ENCODE data around the gene PRKN.

Gene PRKN

GRCh38 chr6:161443848-161444247, 1283.7 kb downstream of the PRKN start:
- H2AFZ ChIP-seq (ENCODE audit: low read length): no peak overlapping the region
- no peak overlapping the region for H3K4me3 ChIP-seq (ENCODE audit: low read length)
- H4K20me1 ChIP-seq (ENCODE audit: insufficient read depth, low read length): no peaks in the 10 kb centered on the region
- H3K9me2 ChIP-seq (replicated peaks; ENCODE audit: insufficient read depth, low read length): no peaks in the 10 kb centered on the region
- no peaks in the 10 kb centered on the region for H3K4me1 ChIP-seq (ENCODE audit: low read length)
- no peaks in the 10 kb centered on the region for H3K27me3 ChIP-seq (replicated peaks; ENCODE audit: insufficient read depth, low read length)
- no peaks in the 10 kb centered on the region for H3K9me3 ChIP-seq (replicated peaks; ENCODE audit: insufficient read depth, low read length)
- DNase-seq: no peak
- H3K79me2 ChIP-seq (ENCODE audit: low read length): no peaks in the 10 kb centered on the region
- H3K27ac ChIP-seq (ENCODE audit: low read length): no peak overlapping the region
- H3K9ac ChIP-seq (ENCODE audit: low read length): no peak overlapping the region
- TF ChIP-seq EZH2phosphoT487 (IDR thresholded peaks at IDR 0.05; ENCODE audit: low read length) (no peak), EZH2 (optimal IDR thresholded peaks at IDR 0.05; ENCODE audit: low read depth, low read length) (no peak)
- TF ChIP-seq, protein P1, sequence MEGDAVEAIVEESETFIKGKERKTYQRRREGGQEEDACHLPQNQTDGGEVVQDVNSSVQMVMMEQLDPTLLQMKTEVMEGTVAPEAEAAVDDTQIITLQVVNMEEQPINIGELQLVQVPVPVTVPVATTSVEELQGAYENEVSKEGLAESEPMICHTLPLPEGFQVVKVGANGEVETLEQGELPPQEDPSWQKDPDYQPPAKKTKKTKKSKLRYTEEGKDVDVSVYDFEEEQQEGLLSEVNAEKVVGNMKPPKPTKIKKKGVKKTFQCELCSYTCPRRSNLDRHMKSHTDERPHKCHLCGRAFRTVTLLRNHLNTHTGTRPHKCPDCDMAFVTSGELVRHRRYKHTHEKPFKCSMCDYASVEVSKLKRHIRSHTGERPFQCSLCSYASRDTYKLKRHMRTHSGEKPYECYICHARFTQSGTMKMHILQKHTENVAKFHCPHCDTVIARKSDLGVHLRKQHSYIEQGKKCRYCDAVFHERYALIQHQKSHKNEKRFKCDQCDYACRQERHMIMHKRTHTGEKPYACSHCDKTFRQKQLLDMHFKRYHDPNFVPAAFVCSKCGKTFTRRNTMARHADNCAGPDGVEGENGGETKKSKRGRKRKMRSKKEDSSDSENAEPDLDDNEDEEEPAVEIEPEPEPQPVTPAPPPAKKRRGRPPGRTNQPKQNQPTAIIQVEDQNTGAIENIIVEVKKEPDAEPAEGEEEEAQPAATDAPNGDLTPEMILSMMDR (IDR thresholded peaks at IDR 0.05; ENCODE audit: low read length): no peak
- no peak overlapping the region for H3K4me2 ChIP-seq (ENCODE audit: low read depth, low read length)
- H3F3A ChIP-seq (ENCODE audit: insufficient read depth, low read length): no peaks in the 10 kb centered on the region
- H3K36me3 ChIP-seq (replicated peaks; ENCODE audit: insufficient read depth, low read length): no peaks in the 10 kb centered on the region

- Histone ChIP-seq H3F3A (ENCODE audit: insufficient read depth, low read length) (no peaks in the 10 kb centered on the region), H3K9ac (ENCODE audit: low read length) (no peak overlapping the region), H3K27ac (ENCODE audit: low read length) (no peak overlapping the region), H3K9me2 (replicated peaks; ENCODE audit: insufficient read depth, low read length) (no peaks in the 10 kb centered on the region), H3K36me3 (replicated peaks; ENCODE audit: insufficient read depth, low read length) (no peaks in the 10 kb centered on the region), H2AFZ (ENCODE audit: low read length) (no peak overlapping the region), H3K79me2 (ENCODE audit: low read length) (no peaks in the 10 kb centered on the region), H3K4me2 (ENCODE audit: low read depth, low read length) (no peak overlapping the region), H3K27me3 (replicated peaks; ENCODE audit: insufficient read depth, low read length) (no peaks in the 10 kb centered on the region), H3K4me3 (ENCODE audit: low read length) (no peak overlapping the region), H3K9me3 (replicated peaks; ENCODE audit: insufficient read depth, low read length) (no peaks in the 10 kb centered on the region), H4K20me1 (ENCODE audit: insufficient read depth, low read length) (no peaks in the 10 kb centered on the region), H3K4me1 (ENCODE audit: low read length) (no peaks in the 10 kb centered on the region)
- TF ChIP-seq EZH2phosphoT487 (IDR thresholded peaks at IDR 0.05; ENCODE audit: low read length) (no peak), EZH2 (optimal IDR thresholded peaks at IDR 0.05; ENCODE audit: low read depth, low read length) (no peak)
- TF ChIP-seq, protein P1 (IDR thresholded peaks at IDR 0.05; ENCODE audit: low read length): no peak
- DNase-seq: no peak
Observed at GRCh38 chr6:161442420-161442819, 1285.1 kb downstream of the PRKN start.

DNA sequence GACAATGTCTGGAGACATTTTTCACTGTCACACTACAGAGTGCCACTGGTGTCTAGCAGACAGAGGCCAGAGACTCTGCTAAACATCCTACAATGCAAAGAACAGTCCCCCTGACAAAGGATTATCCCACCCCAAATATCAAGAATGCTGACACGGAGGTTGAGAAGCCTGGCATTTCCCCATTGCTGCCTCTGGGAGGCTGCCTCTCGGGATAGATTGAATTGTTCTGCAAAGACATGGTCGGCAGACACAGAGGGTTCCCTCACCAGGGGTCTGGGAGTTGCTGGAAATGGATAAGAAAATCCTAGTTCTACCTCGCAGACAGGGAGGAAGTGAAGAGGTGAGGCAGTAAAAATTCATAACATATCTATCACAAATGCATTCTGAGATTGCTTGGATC, 1287.3 kb downstream of the PRKN start:
- Histone ChIP-seq H3F3A (ENCODE audit: insufficient read depth, low read length) (no peaks in the 10 kb centered on the region), H3K4me2 (ENCODE audit: low read depth, low read length) (no peak overlapping the region), H3K79me2 (ENCODE audit: low read length) (no peaks in the 10 kb centered on the region), H3K27me3 (replicated peaks; ENCODE audit: insufficient read depth, low read length) (no peaks in the 10 kb centered on the region), H3K9me3 (replicated peaks; ENCODE audit: insufficient read depth, low read length) (no peaks in the 10 kb centered on the region), H2AFZ (ENCODE audit: low read length) (no peak overlapping the region), H4K20me1 (ENCODE audit: insufficient read depth, low read length) (no peaks in the 10 kb centered on the region), H3K9me2 (replicated peaks; ENCODE audit: insufficient read depth, low read length) (no peaks in the 10 kb centered on the region), H3K27ac (ENCODE audit: low read length) (no peak overlapping the region), H3K4me1 (ENCODE audit: low read length) (no peaks in the 10 kb centered on the region), H3K9ac (ENCODE audit: low read length) (no peak overlapping the region), H3K4me3 (ENCODE audit: low read length) (no peak overlapping the region), H3K36me3 (replicated peaks; ENCODE audit: insufficient read depth, low read length) (no peaks in the 10 kb centered on the region)
- TF ChIP-seq EZH2phosphoT487 (IDR thresholded peaks at IDR 0.05; ENCODE audit: low read length) (no peak), EZH2 (optimal IDR thresholded peaks at IDR 0.05; ENCODE audit: low read depth, low read length) (no peak)
- TF ChIP-seq, protein P1 (IDR thresholded peaks at IDR 0.05; ENCODE audit: low read length): no peak
- no peak for DNase-seq
